Erythroblast (primary cell): ENCODE results near the gene NHSL2.

Source experiments
- DNase-seq, 2 experiments: peaks; one replicate each; lab custom pipeline; 2025; lab: John Stamatoyannopoulos, UW
- GATA1 ChIP-seq: IDR thresholded peaks from 2 replicates; pipeline ENCODE4 v1.6.1; 2011; ENCODE audit warnings: low read depth, mild to moderate bottlenecking, control low read depth, low read length, moderate library complexity
- POLR2A ChIP-seq: IDR thresholded peaks from 2 replicates; pipeline ENCODE4 v1.6.1; 2011; ENCODE audit warnings: mild to moderate bottlenecking, low read length

Gene NHSL2

GRCh38 chrX:72132456-72132855 is 221.8 kb downstream of the NHSL2 start:
- no peak for DNase-seq
- no peak for TF ChIP-seq GATA1
- TF ChIP-seq POLR2A: no peak

GRCh38 chrX:72133851-72134546 is 223.4 kb downstream of the NHSL2 start:
- no peak for DNase-seq
- no peak for TF ChIP-seq POLR2A
- TF ChIP-seq GATA1: no peak

GRCh38 chrX:72137846-72138495 is 227.3 kb downstream of the NHSL2 start:
- TF ChIP-seq GATA1: no peak
- no peak for TF ChIP-seq POLR2A
- DNase-seq: no peak

DNA sequence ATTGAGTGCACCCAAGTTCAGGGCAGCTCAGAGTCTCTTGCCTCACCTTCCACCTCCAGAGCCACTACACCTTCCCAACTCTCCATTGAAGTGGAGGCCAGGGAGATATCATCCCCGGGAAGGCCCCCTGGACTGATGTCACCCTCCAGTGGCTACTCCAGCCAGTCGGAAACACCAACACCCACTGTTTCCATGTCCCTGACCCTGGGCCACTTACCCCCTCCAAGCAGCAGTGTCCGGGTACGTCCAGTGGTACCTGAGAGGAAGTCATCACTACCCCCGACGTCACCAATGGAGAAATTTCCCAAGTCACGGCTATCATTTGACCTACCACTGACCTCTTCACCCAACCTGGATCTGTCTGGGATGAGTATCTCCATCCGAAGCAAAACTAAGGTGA is 228.9 kb downstream of the NHSL2 start:
- TF ChIP-seq POLR2A (no peak), GATA1 (no peak)
- no peak for DNase-seq

- DNase-seq: no peak
- no peak for TF ChIP-seq POLR2A
- no peak for TF ChIP-seq GATA1
Observed at GRCh38 chrX:72141372-72142004, 230.8 kb downstream of the NHSL2 start.

GRCh38 chrX:72142094-72142793 is 231.6 kb downstream of the NHSL2 start:
- TF ChIP-seq POLR2A: no peak
- no peak for TF ChIP-seq GATA1
- no peak for DNase-seq

DNA sequence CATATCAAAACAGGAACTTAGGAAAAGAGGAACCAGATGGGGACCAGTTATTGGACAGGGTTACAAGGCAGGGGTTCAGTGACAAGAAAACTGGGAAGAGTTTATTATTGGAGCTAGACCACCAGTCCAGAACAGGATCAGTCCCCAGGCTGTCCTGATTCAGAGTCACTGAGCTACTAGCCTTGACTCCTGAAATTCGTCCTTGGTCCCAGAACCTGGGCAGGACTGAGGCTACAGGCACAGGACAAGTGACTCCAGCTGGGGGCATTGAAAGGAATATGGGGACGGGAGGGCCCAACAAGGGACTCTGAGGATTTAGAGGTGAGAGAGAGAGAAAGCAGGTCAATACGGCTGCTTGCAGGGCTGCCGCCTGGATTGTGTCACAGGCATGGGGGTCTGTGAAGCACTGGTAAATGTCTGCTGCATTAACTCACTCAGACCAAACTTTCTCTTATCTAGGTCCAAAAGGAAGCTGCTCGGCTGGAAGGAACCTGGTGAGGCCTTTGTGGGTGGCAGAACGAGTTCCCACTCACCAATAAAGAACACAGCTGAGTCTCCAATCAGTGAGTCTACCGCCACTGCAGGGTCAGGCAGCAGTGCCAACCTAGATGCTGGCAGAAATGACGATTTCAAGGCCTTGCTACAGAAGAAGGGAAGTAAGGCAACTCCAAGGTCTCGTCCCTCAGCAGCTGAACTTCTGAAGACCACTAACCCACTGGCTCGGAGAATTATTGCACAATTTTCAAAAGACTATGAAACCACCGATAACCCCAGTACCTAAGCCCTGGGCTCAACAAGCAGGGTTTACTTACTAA is 232.4 kb downstream of the NHSL2 start:
- no peak for TF ChIP-seq GATA1
- no peak for TF ChIP-seq POLR2A
- DNase-seq: no peak

- DNase-seq: no peak
- TF ChIP-seq GATA1 (no peak), POLR2A (no peak)
Observed at GRCh38 chrX:72143609-72143907, 232.9 kb downstream of the NHSL2 start.

DNA sequence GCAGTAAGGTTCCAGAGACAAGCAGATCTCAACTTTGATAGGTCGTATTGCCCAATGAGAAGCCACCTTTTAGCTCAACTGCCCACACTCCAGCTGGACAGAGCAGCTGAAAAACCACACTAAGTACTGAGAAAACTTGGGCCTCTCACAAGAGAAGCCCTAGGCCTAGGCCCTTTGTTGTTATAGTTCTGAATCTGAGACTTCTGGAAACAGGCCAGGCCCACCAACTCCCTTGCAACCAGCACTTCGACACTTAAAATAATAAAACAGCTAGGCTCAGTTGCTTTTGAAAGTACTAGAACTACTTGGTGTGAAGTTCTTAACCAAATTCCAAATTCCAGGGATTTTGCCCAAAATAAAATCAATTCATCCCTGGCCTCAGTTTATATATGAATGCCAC is 234.5 kb downstream of the NHSL2 start:
- no peak for TF ChIP-seq POLR2A
- TF ChIP-seq GATA1: no peak
- no peak for DNase-seq

DNA sequence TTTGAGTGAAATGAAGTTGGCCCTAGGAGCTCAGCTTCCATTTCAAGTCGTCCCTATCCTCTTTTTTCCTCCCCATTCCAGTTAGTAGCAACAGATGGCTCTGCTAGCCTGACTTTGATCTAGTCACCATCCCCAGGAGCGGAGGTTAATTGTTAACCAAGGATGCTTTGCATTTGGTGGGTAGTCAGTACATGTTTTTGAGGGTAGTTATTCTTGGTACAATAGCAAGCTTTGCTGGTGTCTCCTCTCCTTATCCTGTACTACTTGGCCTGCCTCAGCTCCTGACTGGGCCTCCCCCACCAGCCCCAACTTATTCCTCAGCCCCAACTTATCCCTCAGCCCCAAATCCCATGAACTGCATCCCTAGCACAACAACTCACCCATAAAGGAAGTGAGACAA is 235.9 kb downstream of the NHSL2 start:
- TF ChIP-seq GATA1 (no peak), POLR2A (no peak)
- DNase-seq: no peak

DNA sequence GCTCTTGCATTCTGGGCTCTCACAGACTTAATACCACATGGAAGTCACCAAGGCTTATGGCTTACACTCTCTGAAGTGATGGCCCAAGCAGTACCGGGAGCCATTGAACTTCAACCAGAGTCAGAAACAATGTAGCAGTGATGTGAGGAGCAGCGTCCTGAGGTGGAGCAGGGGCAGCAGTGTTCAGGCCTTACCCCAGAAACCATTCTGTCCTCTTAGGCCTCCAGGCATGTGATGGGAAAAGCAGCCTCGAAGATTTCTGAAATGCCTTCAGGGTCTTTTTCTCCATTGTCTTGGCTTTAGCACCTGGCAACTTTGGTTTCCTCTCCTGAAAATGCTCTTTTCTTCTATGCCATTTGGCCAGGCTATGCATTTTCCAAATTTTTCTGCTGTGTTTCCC is 248.1 kb downstream of the NHSL2 start:
- no peak for DNase-seq
- TF ChIP-seq GATA1 (no peak), POLR2A (no peak)

- no peak for DNase-seq
- no peak for TF ChIP-seq GATA1
- no peak for TF ChIP-seq POLR2A
Observed at GRCh38 chrX:72159769-72160168, 249.1 kb downstream of the NHSL2 start.

- no peak for DNase-seq
- TF ChIP-seq POLR2A (no peak), GATA1 (no peak)
Observed at GRCh38 chrX:72165551-72165950, 254.9 kb downstream of the NHSL2 start.
